ENCODE data around the gene AIRE.
"Not testable (repeated sequence)": the region's sequence is repeated elsewhere in the genome, so short reads cannot be mapped to it uniquely, and the experiment has no call there.

The AIRE gene

DNA sequence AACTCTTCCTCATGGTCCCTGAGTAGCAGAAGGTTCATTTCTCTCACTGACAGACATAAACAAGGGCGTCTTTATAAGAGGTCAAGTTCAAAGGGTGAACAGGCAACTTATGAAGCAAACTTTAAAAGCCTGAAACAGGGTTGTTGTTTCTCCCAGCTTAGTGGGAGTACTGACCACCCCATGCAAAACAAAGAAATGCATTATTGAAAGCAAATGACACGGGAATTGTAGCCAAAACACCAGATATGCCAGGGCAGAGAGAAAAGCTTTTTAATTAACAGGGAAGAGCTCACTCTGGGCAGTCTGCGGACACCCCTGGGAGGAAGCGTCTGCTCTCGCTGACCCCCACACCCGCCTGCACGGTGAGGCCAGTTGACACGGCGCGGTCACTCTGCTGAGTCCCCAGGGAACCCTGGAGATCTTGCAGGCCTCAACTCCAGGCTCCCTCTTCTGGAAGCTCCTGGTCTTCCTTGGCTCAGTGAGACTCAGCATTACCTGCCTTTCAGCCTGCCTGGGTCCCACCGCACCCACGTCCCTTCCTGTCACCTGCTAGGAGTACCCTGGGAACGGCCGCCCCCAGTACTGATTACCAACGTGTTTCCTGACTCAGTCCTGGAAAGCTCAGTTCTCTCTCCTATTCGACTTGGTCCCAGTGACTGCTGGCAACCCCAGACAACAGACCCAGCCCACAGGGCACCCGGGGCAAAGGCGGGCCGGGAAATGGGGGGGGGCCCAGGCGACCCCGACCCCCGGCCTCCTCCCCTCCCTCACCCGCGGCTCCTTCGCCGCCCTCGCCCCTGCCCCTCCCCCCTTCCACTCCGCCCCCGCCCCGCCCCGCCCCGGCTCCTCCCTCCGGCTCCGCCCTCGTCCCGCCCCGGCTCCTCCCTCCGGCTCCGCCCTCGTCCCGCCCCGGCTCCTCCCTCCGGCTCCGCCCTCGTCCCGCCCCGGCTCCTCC is 52.5 kb downstream of the AIRE start:
- H3K4me1 Mint-ChIP-seq (ENCODE audit: low read depth): peaks cover 18% of the 10 kb centered on the region
- no peaks in the 10 kb centered on the region for H3K27me3 Mint-ChIP-seq
- no peaks in the 10 kb centered on the region for H3K36me3 Mint-ChIP-seq
- peak overlapping the region; percentile 77 for H3K4me3 Mint-ChIP-seq
- H3K9me3 Mint-ChIP-seq (ENCODE audit: low read depth): no peaks in the 10 kb centered on the region
- peak overlapping the region; percentile 50 for H3K27ac Mint-ChIP-seq

DNA sequence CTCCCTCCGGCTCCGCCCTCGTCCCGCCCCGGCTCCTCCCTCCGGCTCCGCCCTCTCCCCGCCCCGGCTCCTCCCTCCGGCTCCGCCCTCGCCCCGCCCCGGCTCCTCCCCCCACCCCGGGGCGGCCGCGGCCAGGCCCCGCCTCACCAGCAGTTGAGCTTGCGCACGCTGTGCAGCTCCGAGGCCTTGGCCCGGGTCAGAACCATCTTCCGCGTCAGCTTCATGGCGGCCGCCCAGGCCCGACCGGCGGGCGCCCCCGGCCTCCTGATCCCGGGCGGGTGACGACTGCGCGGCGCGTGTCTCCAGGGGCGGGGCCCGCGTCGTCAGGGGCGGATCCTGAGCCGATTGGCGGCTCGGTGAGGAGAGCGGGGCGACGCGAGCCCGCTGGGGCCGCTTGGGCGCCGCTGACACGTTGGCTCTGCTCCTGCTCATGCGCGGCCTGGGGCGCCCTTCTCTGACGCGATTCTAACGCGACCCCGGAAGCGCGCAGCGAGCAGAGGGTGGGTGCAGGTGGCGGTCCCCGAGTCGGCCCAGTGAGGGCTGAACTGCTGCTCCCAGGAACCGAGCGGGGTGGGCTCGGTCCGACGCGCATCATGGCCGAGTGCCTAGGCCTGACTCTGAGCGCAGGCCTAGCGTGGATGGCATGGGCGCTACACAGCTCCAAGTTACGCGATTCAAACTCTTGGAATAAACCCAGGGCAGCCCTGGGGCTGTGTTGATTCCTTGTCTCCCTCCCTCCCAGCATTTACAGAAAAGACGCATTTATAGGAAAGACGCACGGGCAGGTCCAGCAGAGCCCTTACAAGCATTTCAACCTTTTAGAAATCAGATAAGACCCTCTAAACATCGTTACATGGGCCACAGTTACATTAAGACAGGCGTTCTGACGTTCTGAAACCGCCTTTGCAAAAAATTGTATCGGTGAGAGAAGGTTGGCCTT is 53.6 kb downstream of the AIRE start, which contains the start of gene CFAP410:
Gene CFAP410, minus strand, starts transcription at position 420 of the 940 bp plus-strand sequence. Its CDS starts 196 bp downstream, at position 224.
- no peaks in the 10 kb centered on the region for H3K36me3 Mint-ChIP-seq
- peak within 1 kb of the TSS; percentile 95 for H3K27ac Mint-ChIP-seq

DNA sequence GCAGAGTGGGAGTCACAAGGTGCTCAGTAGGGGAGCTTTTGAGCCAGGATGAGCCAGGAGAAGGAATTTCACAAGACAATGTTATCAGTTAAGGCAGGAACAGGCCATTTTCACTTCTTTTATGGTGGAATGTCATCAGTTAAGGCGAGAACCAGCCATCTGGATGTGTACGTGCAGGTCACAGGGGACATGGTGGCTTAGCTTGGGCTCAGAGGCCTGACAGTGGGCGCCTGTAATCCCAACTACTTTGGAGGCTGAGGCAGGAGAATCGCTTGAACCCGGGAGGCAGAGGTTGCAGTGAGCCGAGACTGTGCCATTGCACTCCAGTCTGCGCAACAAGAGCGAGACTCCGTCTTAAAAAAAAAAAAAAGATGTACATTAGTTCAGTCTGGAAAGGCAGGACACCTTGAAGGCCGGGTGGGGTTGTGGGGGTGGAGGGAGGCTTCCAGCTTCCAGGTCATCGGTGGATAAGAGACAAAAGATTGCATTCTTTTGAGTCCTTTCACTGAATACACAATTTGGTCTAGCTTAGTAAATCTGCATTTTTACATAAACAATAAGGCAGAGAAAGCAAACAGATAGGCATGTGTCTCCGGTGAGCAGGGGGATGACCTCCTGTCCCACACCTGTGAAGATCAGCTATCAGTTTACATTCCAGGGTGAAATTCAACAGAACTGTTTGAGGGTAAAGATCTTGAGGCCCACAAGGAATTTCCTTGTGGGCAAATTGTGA is 56.2 kb downstream of the AIRE start:
- Mint-ChIP-seq H3K4me1 (ENCODE audit: low read depth) (peaks cover 18% of the 10 kb centered on the region), H3K27ac (peak overlapping the region; percentile 50)
- not testable (repeated sequence) for H3K36me3 Mint-ChIP-seq; H3K4me3 Mint-ChIP-seq; H3K9me3 Mint-ChIP-seq (ENCODE audit: low read depth); H3K27me3 Mint-ChIP-seq

More for the DNA sequence above, 53.6 kb downstream of the AIRE start, which contains the start of gene CFAP410:
- H3K27me3 Mint-ChIP-seq: no peaks in the 10 kb centered on the region
- H3K4me3 Mint-ChIP-seq: peak within 1 kb of the TSS; percentile 92
- H3K4me1 Mint-ChIP-seq (ENCODE audit: low read depth): peaks cover 18% of the 10 kb centered on the region
- no peaks in the 10 kb centered on the region for H3K9me3 Mint-ChIP-seq (ENCODE audit: low read depth)

DNA sequence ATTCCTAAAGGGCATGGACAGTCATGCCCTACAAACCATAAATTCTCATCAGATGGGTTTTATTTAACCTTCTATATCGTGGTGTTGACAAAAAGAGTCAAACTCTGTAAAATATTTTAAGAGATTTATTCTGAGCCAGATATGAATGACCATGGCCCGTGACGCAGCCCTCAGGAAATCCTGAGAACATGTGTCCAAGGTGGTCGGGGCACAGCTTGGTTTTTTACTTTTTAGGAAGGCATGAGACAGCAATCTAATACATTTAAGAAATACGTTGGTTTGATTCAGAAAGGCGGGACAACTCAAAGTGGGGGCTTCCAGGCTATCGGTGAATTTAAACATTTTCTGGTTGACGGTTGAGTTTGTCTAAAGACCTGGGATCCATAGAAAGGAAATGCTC is 57.3 kb downstream of the AIRE start:
- H3K9me3 Mint-ChIP-seq (ENCODE audit: low read depth); H3K27me3 Mint-ChIP-seq; H3K27ac Mint-ChIP-seq; H3K4me3 Mint-ChIP-seq; H3K36me3 Mint-ChIP-seq: not testable (repeated sequence)
- H3K4me1 Mint-ChIP-seq (ENCODE audit: low read depth): peaks cover 14% of the 10 kb centered on the region

DNA sequence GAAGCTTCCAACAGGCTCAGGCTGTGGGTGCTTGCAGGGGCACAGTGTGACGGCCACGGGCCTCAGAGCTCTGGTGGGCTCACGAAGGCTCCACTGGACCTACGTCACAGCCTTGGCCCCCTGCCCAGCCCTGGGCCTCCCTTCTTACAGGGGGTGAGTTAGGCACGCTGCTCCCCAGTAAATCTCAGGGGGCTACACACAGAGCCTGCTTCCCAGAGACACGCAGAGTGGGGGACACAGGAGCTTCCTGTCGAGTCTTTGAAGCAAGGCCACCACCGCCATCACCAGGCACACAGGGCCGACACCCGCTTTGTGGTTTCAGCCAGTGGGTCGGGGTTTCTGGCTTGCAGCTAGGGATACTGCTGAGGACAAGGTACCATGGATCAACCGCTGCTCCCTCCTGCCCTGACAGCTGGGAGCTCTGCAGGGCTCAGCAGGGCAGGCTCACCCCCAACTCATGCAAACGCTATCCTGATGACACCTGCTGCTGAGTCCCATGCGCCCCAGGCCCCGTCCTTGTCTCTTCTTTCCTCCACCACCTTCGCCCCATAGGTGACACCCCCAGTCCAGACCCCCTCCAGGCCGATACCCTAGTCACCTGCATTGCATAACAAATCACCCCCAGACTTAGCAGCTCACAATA is 59.0 kb downstream of the AIRE start:
- Mint-ChIP-seq H3K27ac (no peak overlapping the region), H3K9me3 (ENCODE audit: low read depth) (no peaks in the 10 kb centered on the region), H3K27me3 (no peaks in the 10 kb centered on the region), H3K36me3 (no peaks in the 10 kb centered on the region), H3K4me1 (ENCODE audit: low read depth) (peaks cover 11% of the 10 kb centered on the region), H3K4me3 (no peak overlapping the region)

DNA sequence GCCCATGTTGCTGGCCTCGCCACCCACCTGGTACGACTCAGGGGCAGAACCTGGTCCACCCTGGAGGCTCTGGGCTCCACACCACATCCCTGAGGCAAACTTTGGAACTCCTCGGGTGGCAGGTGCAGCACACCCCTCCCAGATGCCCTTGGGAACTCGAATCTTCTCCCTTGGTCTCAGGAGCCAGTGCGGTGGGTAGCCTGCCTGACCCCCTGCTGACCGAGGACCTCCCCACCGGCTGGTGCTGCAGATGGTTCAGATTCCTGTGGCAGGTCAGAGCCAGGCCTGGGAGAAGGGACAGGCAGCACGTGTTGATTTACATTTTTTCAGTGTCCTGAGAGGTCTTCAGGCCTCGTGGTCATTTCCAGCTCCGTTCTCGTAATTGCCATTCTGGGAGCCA is 59.8 kb downstream of the AIRE start:
- peaks cover 7% of the 10 kb centered on the region for H3K4me1 Mint-ChIP-seq (ENCODE audit: low read depth)
- H3K27ac Mint-ChIP-seq: no peak overlapping the region
- H3K27me3 Mint-ChIP-seq: no peaks in the 10 kb centered on the region
- H3K36me3 Mint-ChIP-seq: no peaks in the 10 kb centered on the region
- H3K4me3 Mint-ChIP-seq: no peak overlapping the region
- no peaks in the 10 kb centered on the region for H3K9me3 Mint-ChIP-seq (ENCODE audit: low read depth)

DNA sequence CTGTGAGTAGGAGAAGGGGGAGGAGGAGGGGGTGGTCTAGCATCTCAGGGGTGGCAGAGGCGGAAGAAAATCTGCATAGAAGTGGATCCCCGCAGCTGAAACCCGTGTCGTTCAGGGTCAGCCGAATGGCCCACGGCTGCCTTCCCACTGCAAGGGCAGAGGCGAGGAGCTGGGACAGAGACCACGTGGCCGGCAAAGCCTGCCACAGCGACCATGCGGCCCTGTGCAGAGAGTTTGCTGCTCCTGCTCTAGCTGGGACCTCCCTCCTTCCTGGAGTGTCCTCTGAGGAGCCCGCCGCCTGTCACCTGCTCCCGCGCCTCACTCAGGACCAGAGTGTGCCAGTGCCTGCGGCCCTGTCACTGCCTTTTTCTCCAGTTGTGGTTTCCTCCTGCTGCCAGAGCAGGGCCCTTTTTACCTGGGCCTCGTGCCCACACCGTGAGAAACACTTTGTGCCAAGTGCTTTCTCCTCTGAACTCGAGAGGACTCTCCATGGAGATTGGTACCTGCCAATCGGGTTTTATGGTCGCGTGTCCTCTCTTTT is 62.3 kb downstream of the AIRE start:
- Mint-ChIP-seq H3K36me3 (no peaks in the 10 kb centered on the region), H3K27ac (no peak overlapping the region), H3K4me3 (no peak overlapping the region), H3K27me3 (no peaks in the 10 kb centered on the region), H3K4me1 (ENCODE audit: low read depth) (peaks cover 14% of the 10 kb centered on the region), H3K9me3 (ENCODE audit: low read depth) (no peaks in the 10 kb centered on the region)

Data from activated naive CD8-positive, alpha-beta T cell (primary cell).